Ramos (cell line): ENCODE data around the gene GPN1.
"Not testable (repeated sequence)": the region's sequence is repeated elsewhere in the genome, so short reads cannot be mapped to it uniquely, and the experiment has no call there.

Experiments used
- in situ Hi-C: fragments of 300-500 bp; cut with MboI; formaldehyde crosslinking; loops from one replicate; pipeline ENCODE4 v1.14.3; 2022; ENCODE audit warnings: low sequenced_read_pairs; ENCODE audit not compliant: unreplicated experiment

Gene GPN1

GRCh38 chr2:27628767-27629709 lies at the start of gene GPN1, which contains the start of gene CCDC121:
Gene GPN1 (plus strand): TSS chr2:27629050. CDS start chr2:27629059, 9 bp downstream.
Gene CCDC121 (minus strand): TSS chr2:27629012. CDS start chr2:27627799, 1,213 bp downstream.
- in situ Hi-C loops = no loop called here

DNA sequence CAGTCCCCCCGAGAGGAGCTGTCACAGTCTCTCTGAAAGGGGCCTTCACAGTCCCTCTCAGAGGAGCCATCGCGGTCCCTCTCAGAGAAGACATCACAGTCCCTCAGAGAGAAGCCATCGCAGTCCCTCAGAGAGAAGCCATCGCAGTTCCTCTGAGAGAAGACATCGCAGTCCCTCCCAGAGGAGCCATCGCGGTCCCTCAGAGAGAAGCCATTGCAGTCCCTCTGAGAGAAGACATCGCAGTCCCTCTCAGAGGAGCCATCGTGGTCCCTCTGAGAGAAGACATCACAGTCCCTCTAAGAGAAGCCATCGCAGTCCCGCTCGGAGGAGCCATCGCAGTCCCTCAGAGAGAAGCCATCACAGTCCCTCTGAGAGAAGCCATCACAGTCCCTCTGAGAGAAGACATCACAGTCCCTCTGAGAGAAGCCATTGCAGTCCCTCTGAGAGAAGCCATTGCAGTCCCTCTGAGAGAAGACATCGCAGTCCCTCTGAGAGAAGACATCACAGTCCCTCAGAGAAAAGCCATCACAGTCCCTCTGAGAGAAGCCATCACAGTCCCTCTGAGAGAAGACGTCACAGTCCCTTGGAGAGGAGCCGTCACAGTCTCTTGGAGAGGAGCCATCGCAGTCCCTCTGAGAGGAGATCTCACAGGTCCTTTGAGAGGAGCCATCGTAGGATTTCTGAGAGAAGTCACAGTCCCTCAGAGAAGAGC lies 47.3 kb upstream of the GPN1 start:
- in situ Hi-C loops = no loop called here

- in situ Hi-C loops = no loop called here
Measured at GRCh38 chr2:27582129-27582694, 46.6 kb upstream of the GPN1 start.

DNA sequence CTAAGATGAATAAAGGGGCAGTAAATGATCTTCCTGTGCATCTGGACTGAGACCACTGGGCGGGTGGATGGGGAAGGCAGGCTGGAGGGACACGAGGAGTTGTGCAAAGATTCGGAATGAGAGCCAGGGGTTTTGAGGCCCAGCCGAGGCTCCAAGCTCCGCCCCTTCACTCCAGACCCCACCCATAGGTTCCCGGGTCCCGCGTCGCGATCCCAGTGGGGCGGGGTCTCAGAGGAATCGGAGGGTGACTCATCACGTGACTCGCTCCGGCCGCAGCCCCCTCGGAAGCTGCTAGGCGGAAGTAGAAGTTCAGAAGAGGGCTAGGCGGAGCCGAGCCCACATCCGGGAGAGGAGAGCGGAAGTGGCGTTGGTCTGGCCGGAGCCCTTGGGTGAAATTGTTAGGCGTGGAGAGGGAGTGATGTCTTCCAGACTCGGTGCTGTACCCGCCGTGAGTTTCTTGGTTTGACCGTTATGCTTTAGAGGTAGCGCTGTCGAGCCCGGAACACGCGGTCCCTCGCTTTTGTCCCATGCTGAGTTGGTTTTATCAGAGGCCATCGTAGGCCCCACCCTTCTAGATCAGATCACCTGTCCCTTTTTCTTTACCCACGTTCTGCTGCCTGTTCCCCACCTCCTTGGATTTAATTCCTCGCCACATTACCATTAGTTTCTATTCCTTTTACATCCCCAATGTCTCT lies 46.0 kb upstream of the GPN1 start, which contains the start of gene ZNF512:
Gene ZNF512, plus strand, starts transcription at position 348 of the 695 bp plus-strand sequence. Its CDS starts 71 bp downstream, at position 419.
- in situ Hi-C loops = no loop called here

GRCh38 chr2:27583390-27583915 lies 45.4 kb upstream of the GPN1 start:
- in situ Hi-C loops = no loop called here

- in situ Hi-C loops = no loop called here
Measured at GRCh38 chr2:27584597-27584996, 44.3 kb upstream of the GPN1 start.

DNA sequence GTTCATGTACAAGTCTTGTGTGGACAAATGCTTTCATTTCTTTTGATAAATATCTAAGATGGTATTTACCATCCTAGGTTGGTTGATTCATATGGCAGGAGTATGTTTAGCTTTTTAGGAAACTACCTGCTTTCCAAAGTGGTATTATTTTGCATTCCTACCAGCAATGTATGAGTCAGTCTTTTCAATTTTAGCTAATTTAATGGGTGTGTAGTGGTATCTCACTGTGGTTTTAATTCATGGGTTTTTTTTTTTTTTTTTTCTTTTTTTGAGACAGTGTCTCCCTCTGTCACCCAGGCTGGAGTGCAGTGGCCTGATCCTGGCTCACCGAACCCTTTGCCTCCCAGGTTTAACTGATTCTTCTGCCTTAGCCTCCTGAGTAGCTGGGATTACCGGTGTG lies 41.8 kb upstream of the GPN1 start:
- in situ Hi-C loops = no loop called here

DNA sequence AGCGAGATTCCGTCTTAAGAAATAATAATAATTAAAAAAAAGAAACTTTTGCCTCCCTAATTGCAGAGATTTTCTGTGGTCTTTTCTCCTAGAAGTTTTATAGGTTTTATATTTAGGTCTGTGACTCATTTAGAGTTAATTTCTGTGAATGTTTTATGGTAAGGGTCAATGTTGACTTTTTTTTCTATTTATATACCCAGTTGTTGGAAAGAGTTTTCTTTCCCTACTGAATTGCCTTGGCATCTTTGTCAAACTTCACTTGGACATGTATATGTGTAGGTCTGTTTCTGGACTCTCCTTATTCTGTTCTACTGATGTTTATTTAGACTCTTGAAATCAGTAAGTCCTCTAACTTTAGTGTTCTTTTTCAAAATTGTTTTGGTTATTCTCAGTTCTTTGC lies 40.5 kb upstream of the GPN1 start:
- in situ Hi-C loops = no loop called here

- in situ Hi-C loops = no loop called here
Measured at GRCh38 chr2:27591745-27592144, 37.1 kb upstream of the GPN1 start.

GRCh38 chr2:27593240-27593639 lies 35.6 kb upstream of the GPN1 start:
- in situ Hi-C loops = no loop called here

DNA sequence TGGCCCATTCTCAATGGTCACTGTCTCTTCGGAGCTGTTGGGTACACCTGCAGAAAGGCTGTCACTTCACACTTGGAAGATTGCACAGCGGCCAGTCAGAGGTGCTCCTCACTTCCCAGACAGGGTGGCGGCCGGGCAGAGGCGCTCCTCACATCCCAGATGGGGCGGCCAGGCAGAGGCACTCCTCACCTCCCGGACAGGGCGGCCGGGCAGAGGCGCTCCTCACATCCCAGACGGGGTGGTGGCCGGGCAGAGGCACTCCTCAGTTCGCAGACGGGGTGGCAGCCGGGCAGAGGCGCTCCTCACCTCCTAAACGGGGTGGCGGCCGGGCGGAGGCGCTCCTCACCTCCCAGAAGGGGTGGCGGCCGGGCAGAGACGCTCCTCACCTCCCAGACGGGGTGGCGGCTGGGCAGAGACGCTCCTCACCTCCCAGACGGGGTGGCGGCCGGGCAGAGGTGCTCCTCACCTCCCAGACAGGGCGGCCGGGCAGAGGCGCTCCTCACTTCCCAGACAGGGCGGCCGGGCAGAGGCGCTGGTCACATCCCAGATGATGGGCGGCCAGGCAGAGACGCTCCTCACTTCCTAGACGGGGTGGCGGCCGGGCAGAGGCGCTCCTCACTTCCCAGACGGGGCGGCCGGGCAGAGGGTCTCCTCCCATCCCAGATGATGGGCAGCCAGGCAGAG lies 34.7 kb upstream of the GPN1 start:
- in situ Hi-C loops = not testable (repeated sequence)

- in situ Hi-C loops = not testable (repeated sequence)
Measured at GRCh38 chr2:27595412-27595811, 33.4 kb upstream of the GPN1 start.

- in situ Hi-C loops = no loop called here
Measured at GRCh38 chr2:27596627-27597026, 32.2 kb upstream of the GPN1 start.

- in situ Hi-C loops = no loop called here
Measured at GRCh38 chr2:27606611-27607010, 22.2 kb upstream of the GPN1 start.

GRCh38 chr2:27613985-27614384 lies 14.9 kb upstream of the GPN1 start:
- in situ Hi-C loops = no loop called here

- in situ Hi-C loops = no loop called here
Measured at GRCh38 chr2:27615316-27615715, 13.5 kb upstream of the GPN1 start.

GRCh38 chr2:27621524-27621923 lies 7.3 kb upstream of the GPN1 start:
- in situ Hi-C loops = no loop called here

DNA sequence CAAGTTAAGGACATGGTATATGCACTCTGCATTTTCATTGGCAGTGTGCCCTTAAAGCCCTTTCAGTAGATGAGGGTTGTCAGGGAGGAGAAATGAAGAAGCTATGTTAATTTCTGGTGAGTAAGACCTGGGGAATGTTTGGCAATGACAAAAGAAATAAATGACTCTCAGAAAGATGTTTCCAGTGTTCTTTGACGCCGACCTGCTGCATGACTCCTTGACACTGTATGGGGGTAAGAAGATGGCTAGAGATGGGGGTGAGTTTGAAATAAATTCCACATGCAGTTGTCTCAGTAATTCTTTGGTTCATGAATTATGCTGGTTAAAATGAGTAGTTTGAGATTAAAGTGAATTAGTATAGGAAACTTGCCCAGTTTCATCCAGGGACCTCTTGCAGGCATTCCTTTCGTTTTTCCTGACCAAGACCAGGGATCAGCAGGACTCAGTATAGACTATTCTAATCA lies 5.9 kb upstream of the GPN1 start:
- in situ Hi-C loops = no loop called here

DNA sequence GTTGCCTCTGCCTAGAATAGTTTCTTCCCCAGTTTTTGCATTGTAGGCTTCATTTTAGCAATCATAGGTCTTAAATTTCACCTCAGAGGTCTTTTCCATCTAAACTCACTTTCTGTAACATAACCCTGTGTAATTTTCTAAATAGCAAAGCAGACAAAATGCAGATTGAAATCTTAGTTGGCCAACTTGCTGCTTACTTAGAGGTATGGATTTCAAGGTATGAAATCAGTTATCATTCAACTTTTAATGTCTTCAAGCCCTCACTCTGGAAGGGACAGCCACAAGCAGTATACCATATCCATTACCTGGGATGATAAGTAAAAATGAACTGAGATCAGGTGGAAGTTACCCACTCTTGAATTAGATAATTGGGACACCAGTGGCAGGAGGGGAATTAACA lies 3.9 kb upstream of the GPN1 start:
- in situ Hi-C loops = no loop called here
